ENCODE measurements around the gene TSGA10IP. TPM values are rescaled to one million over a fixed set of nuclear protein-coding genes. Genes with fewer than 3 reads are reported as not detected.

Gene TSGA10IP
- total and polyA plus RNA-seq, 3 experiments from 2014 or later: not detected

DNA sequence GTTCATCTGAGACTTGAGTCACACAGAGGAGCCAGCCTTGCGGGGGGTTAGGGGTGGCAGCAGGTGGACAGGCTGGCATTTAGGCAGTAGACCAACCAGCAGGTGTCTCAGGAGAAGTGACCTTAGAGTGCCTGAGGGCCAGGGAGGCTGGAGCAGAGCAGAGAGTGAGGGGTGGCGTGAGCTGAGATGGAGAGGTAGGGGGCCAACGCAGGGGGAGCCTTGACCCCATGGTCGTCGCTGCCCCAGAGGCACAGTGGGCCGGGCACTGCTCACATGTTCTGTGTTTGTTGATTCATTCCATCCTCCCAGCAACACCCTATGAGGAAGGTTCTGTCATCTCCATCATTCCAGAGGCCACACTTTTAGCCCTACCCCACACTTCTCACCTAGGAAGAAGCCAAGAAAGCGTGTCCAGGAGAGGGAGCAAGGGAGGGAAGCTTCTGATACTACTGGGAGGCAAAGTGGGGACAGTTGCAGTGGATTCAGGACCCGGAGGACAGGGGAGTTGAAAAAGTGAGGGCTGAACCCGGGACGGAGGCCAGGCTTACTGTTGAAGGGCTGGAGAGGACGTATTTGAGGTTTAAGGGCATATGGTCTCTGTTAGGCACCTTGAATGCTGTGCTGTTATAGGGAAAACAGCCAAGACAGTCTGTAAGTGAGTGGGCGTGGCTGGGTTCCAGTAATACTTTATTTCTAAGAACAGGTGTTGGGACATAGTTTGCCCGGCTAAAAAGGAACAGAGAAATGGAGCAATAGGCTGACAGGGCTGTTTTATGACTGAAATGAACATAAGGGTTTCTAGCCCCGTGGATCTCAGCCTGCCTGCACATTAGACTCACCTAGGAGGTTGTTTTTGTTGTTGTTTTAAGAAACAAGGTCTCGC is 23.6 kb downstream of the TSGA10IP start:
- Histone ChIP-seq H3K27ac (ENCODE audit: low read depth, low read length) (no peak overlapping the region), H3K27me3 (ENCODE audit: insufficient read depth, low read length, poor library complexity, severe bottlenecking) (no peaks in the 10 kb centered on the region), H3K9me3 (ENCODE audit: low read length) (no peaks in the 10 kb centered on the region), H3K4me3 (ENCODE audit: low read length) (no peak overlapping the region), H3K4me1 (ENCODE audit: insufficient read depth, low read length) (peaks cover 2% of the 10 kb centered on the region), H3K36me3 (ENCODE audit: insufficient read depth, low read length) (peaks cover 56% of the 10 kb centered on the region)
- Mint-ChIP-seq H3K36me3 (peaks cover 8 to 85% (median 24%) of the 10 kb centered on the region in 3 donors), H3K4me1 (peaks cover 11 to 19% (median 13%) of the 10 kb centered on the region in 3 donors), H3K27ac (peak overlapping the region in 4 of 8 donors; percentile 42 to 70 (median 50)), H3K9me3 (no peaks in the 10 kb centered on the region), H3K4me3 (no peak overlapping the region), H3K27me3 (no peaks in the 10 kb centered on the region)
- ChIA-PET CTCF (interaction anchor here (0.9 to 1.1 kb wide), 2 partner anchors 79 to 85 kb away, joined by 3 to 4 read pairs; partner anchors contain the start of gene CCDC85B), POLR2A (no interaction called here)
- DNase-seq: no peak

GRCh38 chr11:65972116-65972515 is 26.8 kb downstream of the TSGA10IP start:
- Mint-ChIP-seq H3K27ac (peak overlapping the region in 4 of 8 donors; percentile 10 to 61 (median 25)), H3K4me3 (no peak overlapping the region), H3K9me3 (no peaks in the 10 kb centered on the region), H3K27me3 (peaks cover 0 to 2% of the 10 kb centered on the region in 2 donors), H3K4me1 (peaks cover 5 to 13% (median 6%) of the 10 kb centered on the region in 3 donors), H3K36me3 (peaks cover 4 to 70% (median 25%) of the 10 kb centered on the region in 3 donors)
- Histone ChIP-seq H3K27ac (ENCODE audit: low read depth, low read length) (no peak overlapping the region), H3K9me3 (ENCODE audit: low read length) (no peaks in the 10 kb centered on the region), H3K27me3 (ENCODE audit: insufficient read depth, low read length, poor library complexity, severe bottlenecking) (no peaks in the 10 kb centered on the region), H3K36me3 (ENCODE audit: insufficient read depth, low read length) (peaks cover 28% of the 10 kb centered on the region), H3K4me3 (ENCODE audit: low read length) (no peak overlapping the region), H3K4me1 (ENCODE audit: insufficient read depth, low read length) (no peaks in the 10 kb centered on the region)
- ChIA-PET CTCF (interaction anchor here (1.4 to 1.7 kb wide), 2 partner anchors 50 to 88 kb away, joined by 4 to 6 read pairs; no protein-coding TSS in a partner anchor), POLR2A (no interaction called here)
- DNase-seq: no peak

DNA sequence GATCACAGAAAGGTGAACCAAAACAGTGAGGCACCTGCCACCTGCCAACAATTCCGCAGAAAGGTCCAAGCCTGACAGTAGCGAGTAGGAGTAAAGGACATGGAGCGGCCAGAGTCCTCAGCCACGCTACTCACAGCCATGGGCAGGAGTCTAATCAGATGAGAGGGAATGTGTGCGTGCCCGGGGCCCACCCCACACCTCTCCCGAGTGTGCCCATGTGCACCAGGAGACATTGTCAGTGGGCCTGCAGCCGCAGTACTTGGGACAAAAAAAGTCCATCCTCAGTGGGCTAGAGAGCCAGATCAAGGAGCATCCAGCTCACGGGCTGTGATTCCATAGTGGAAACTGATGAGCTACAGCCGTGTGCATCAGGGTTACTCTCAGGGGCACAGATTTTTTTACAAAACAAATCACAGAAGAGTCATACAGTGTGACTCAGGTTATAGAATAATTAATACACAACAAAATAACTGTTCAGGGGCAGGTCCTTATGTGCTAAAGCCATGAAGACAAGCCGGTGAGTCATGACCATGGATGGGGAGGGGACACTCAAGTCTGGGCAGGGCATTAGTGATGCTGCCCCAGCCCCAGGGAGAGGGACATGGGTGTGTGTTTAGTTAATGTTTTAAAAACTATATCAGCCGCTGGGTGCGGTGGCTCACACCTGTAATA is 28.3 kb downstream of the TSGA10IP start:
- no peak overlapping the region for H3K4me3 ChIP-seq (ENCODE audit: low read length)
- peaks cover 0 to 2% of the 10 kb centered on the region in 2 donors for H3K27me3 Mint-ChIP-seq
- H3K9me3 Mint-ChIP-seq: no peaks in the 10 kb centered on the region
- H3K4me1 Mint-ChIP-seq: peaks cover 4 to 7% (median 6%) of the 10 kb centered on the region in 3 donors
- DNase-seq: no peak
- no peaks in the 10 kb centered on the region for H3K27me3 ChIP-seq (ENCODE audit: insufficient read depth, low read length, poor library complexity, severe bottlenecking)
- H3K36me3 Mint-ChIP-seq: peaks cover 4 to 70% (median 19%) of the 10 kb centered on the region in 3 donors
- no peaks in the 10 kb centered on the region for H3K4me1 ChIP-seq (ENCODE audit: insufficient read depth, low read length)
- H3K36me3 ChIP-seq (ENCODE audit: insufficient read depth, low read length): peaks cover 20% of the 10 kb centered on the region
- no peak overlapping the region for H3K27ac ChIP-seq (ENCODE audit: low read depth, low read length)
- no peak overlapping the region for H3K27ac Mint-ChIP-seq
- no peak overlapping the region for H3K4me3 Mint-ChIP-seq
- POLR2A ChIA-PET: no interaction called here
- H3K9me3 ChIP-seq (ENCODE audit: low read length): no peaks in the 10 kb centered on the region
- CTCF ChIA-PET: no interaction called here

DNA sequence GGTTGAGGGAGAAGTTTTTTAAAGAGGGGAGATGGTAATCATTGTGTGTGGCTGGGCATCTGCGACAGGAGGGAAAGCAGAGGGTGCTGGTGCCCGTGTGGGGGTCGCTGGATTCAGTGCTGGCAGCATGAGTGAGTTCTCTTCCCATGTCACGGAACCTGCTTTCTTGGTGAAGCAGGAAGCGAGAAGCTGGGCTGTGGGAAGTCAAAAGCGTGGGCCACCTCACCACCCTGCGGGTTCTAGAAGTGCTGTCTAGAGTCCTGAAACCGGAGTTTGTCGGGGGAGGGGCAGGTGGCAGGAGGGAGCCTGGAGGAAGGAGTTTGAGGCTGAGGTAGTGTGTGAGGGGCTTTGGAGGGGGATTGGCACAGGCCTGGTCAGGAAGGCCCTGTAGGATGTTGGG is 30.5 kb downstream of the TSGA10IP start:
- H3K9me3 Mint-ChIP-seq: no peaks in the 10 kb centered on the region
- Histone ChIP-seq H3K27me3 (ENCODE audit: insufficient read depth, low read length, poor library complexity, severe bottlenecking) (no peaks in the 10 kb centered on the region), H3K36me3 (ENCODE audit: insufficient read depth, low read length) (peaks cover 4% of the 10 kb centered on the region), H3K4me3 (ENCODE audit: low read length) (no peak overlapping the region), H3K4me1 (ENCODE audit: insufficient read depth, low read length) (no peaks in the 10 kb centered on the region), H3K9me3 (ENCODE audit: low read length) (no peaks in the 10 kb centered on the region), H3K27ac (ENCODE audit: low read depth, low read length) (no peak overlapping the region)
- peaks cover 4 to 67% (median 14%) of the 10 kb centered on the region in 3 donors for H3K36me3 Mint-ChIP-seq
- H3K27ac Mint-ChIP-seq: peak overlapping the region in 5 of 8 donors; percentile 0 to 58 (median 38)
- no peak for DNase-seq
- H3K4me1 Mint-ChIP-seq: peaks cover 0 to 3% (median 0%) of the 10 kb centered on the region in 3 donors
- peaks cover 0 to 2% of the 10 kb centered on the region in 2 donors for H3K27me3 Mint-ChIP-seq
- ChIA-PET CTCF (no interaction called here), POLR2A (no interaction called here)
- peak overlapping the region in 1 of 7 donors; percentile 56 for H3K4me3 Mint-ChIP-seq

GRCh38 chr11:65976216-65977176 is 31.2 kb downstream of the TSGA10IP start:
- H3K36me3 ChIP-seq (ENCODE audit: insufficient read depth, low read length): peaks cover 4% of the 10 kb centered on the region
- peaks cover 4 to 66% (median 14%) of the 10 kb centered on the region in 3 donors for H3K36me3 Mint-ChIP-seq

GRCh38 chr11:65977621-65978390 is 32.5 kb downstream of the TSGA10IP start:
- ChIA-PET CTCF (interaction anchor here (0.9 to 1.2 kb wide), 3 partner anchors 15 to 93 kb away, joined by 3 to 4 read pairs (median 3); no protein-coding TSS in a partner anchor), POLR2A (no interaction called here)

More at GRCh38 chr11:65976216-65977176, 31.2 kb downstream of the TSGA10IP start:
- Histone ChIP-seq H3K27ac (ENCODE audit: low read depth, low read length) (no peak overlapping the region), H3K4me3 (ENCODE audit: low read length) (no peak overlapping the region), H3K4me1 (ENCODE audit: insufficient read depth, low read length) (no peaks in the 10 kb centered on the region), H3K27me3 (ENCODE audit: insufficient read depth, low read length, poor library complexity, severe bottlenecking) (no peaks in the 10 kb centered on the region), H3K9me3 (ENCODE audit: low read length) (no peaks in the 10 kb centered on the region)
- Mint-ChIP-seq H3K27me3 (peaks cover 0 to 2% of the 10 kb centered on the region in 2 donors), H3K27ac (peak overlapping the region in 4 of 8 donors; percentile 8 to 58 (median 40)), H3K4me3 (no peak overlapping the region), H3K4me1 (peaks cover 0 to 3% (median 0%) of the 10 kb centered on the region in 3 donors), H3K9me3 (no peaks in the 10 kb centered on the region)
- DNase-seq: no peak
- POLR2A ChIA-PET: interaction anchor here (0.5 to 0.7 kb wide), 2 partner anchors 48 to 58 kb away, joined by 3 to 4 read pairs; no protein-coding TSS in a partner anchor
- CTCF ChIA-PET: interaction anchor here (0.8 to 1.1 kb wide), 3 partner anchors 16 to 197 kb away, joined by 3 read pairs; no protein-coding TSS in a partner anchor

More at GRCh38 chr11:65977621-65978390, 32.5 kb downstream of the TSGA10IP start:
- no peak overlapping the region for H3K27ac ChIP-seq (ENCODE audit: low read depth, low read length)
- Mint-ChIP-seq H3K9me3 (no peaks in the 10 kb centered on the region), H3K27ac (no peak overlapping the region), H3K4me1 (peaks cover 0 to 3% (median 0%) of the 10 kb centered on the region in 3 donors), H3K36me3 (peaks cover 4 to 55% (median 8%) of the 10 kb centered on the region in 3 donors), H3K27me3 (peaks cover 0 to 2% of the 10 kb centered on the region in 2 donors), H3K4me3 (no peak overlapping the region)
- H3K27me3 ChIP-seq (ENCODE audit: insufficient read depth, low read length, poor library complexity, severe bottlenecking): no peaks in the 10 kb centered on the region
- H3K9me3 ChIP-seq (ENCODE audit: low read length): no peaks in the 10 kb centered on the region
- H3K4me1 ChIP-seq (ENCODE audit: insufficient read depth, low read length): no peaks in the 10 kb centered on the region
- H3K36me3 ChIP-seq (ENCODE audit: insufficient read depth, low read length): no peaks in the 10 kb centered on the region
- no peak for DNase-seq
- no peak overlapping the region for H3K4me3 ChIP-seq (ENCODE audit: low read length)

All from CD8-positive, alpha-beta memory T cell (primary cell).